ENCODE measurements around the gene RRP1.

- TF ChIP-seq, protein P1, sequence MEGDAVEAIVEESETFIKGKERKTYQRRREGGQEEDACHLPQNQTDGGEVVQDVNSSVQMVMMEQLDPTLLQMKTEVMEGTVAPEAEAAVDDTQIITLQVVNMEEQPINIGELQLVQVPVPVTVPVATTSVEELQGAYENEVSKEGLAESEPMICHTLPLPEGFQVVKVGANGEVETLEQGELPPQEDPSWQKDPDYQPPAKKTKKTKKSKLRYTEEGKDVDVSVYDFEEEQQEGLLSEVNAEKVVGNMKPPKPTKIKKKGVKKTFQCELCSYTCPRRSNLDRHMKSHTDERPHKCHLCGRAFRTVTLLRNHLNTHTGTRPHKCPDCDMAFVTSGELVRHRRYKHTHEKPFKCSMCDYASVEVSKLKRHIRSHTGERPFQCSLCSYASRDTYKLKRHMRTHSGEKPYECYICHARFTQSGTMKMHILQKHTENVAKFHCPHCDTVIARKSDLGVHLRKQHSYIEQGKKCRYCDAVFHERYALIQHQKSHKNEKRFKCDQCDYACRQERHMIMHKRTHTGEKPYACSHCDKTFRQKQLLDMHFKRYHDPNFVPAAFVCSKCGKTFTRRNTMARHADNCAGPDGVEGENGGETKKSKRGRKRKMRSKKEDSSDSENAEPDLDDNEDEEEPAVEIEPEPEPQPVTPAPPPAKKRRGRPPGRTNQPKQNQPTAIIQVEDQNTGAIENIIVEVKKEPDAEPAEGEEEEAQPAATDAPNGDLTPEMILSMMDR (IDR thresholded peaks at IDR 0.05): no peak
- TF ChIP-seq POLR2A (IDR thresholded peaks at IDR 0.05): no peak
Observed at GRCh38 chr21:43751955-43752591, 37.3 kb upstream of the RRP1 start.
